HUES6 (cell line): ENCODE measurements around the gene MRPL55.
A peak's percentile ranks its signal among the peaks of the same experiment; 100 is the strongest.

ENCODE experiments used
- H3K27ac ChIP-seq: 2 replicates; pipeline ENCODE4 v1.7.0; 2013; ENCODE audit warnings: low read depth, mild to moderate bottlenecking, low read length, inconsistent platforms
- H3K27me3 ChIP-seq: 2 replicates; pipeline ENCODE4 v1.6.1; 2013; ENCODE audit warnings: low read length; ENCODE audit not compliant: control insufficient read depth, insufficient read depth
- H3K36me3 ChIP-seq: 2 replicates; pipeline ENCODE4 v1.6.1; 2013; ENCODE audit warnings: low read length; ENCODE audit not compliant: control insufficient read depth, insufficient read depth
- H3K4me1 ChIP-seq: 2 replicates; pipeline ENCODE4 v1.6.1; 2013; ENCODE audit warnings: low read length; ENCODE audit not compliant: control insufficient read depth, insufficient read depth
- H3K4me3 ChIP-seq: 2 replicates; pipeline ENCODE4 v1.5.1; 2013; ENCODE audit warnings: low read depth, low read length
- H3K9ac ChIP-seq: one replicate; pipeline ENCODE4 v1.6.1; 2013; ENCODE audit warnings: mild to moderate bottlenecking, low read length
- H3K9me3 ChIP-seq: 2 replicates; pipeline ENCODE4 v1.6.1; 2013; ENCODE audit warnings: low read depth, low read length; ENCODE audit not compliant: control insufficient read depth, insufficient read depth

Gene MRPL55

DNA sequence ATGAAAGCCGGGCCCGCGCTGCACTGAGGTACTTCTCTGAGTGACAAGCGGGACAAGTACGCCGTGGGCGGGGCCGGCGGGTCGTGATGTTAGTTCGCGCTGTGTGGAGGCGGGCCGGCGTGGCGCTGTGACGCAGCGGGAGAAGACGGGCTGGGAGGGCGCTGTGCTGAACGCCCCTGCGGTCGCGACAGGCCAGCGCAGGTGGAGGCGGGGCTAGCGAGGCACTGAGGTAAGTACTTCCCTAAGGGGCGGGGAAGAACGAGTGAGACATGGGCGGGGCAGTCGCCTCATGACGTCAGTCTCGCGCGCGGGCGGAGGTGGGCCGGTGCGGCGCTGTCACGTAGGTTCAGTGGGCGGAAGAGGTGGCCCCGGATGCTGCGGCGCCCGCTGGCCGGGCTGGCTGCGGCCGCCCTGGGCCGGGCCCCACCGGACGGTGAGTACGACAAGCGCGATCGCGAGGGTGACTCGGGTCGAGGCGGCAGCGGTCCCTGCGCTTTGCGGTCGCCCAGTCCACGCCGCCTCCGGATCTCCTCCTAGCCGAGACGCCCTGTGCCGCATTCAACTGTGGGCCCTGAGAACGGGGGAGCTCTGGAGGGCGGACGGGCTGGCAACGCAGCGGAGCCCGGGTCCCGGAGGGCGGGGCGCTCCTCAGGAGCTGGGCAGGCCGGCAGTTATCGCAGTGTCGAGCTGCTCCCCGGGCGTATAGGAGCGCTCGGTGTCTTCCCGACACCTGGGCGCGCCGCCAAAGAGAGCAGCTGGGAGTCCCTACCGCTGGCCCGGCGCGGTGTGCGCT, 31.0 kb upstream of the MRPL55 start, which contains the start of gene GUK1:
Gene GUK1 (plus strand): TSS at position 349 of the 793 bp plus-strand sequence. CDS start 24 bp downstream, at position 373.
- Histone ChIP-seq H3K27ac (peak within 1 kb of the TSS; percentile 54; the same call in 1 of the 2 replicates), H3K4me1 (peaks cover 6% of the 10 kb centered on the region; the same call in 1 of the 2 replicates), H3K9ac (peak within 1 kb of the TSS; percentile 81), H3K4me3 (peak within 1 kb of the TSS; percentile 90), H3K36me3 (no peaks in the 10 kb centered on the region; the same call in 1 of the 2 replicates), H3K9me3 (no peaks in the 10 kb centered on the region), H3K27me3 (peaks cover 26% of the 10 kb centered on the region)

- Histone ChIP-seq H3K4me1 (peaks cover 6% of the 10 kb centered on the region; the same call in 1 of the 2 replicates), H3K27ac (peak overlapping the region; percentile 54; the same call in 1 of the 2 replicates), H3K4me3 (peak overlapping the region; percentile 90), H3K9me3 (no peaks in the 10 kb centered on the region), H3K36me3 (no peaks in the 10 kb centered on the region; the same call in 1 of the 2 replicates), H3K27me3 (peaks cover 32% of the 10 kb centered on the region), H3K9ac (peak overlapping the region; percentile 58)
These were observed 30.4 kb upstream of the MRPL55 start for GRCh38 chr1:228139406-228139930.

GRCh38 chr1:228136901-228137300, 27.8 kb upstream of the MRPL55 start:
- Histone ChIP-seq H3K27ac (no peak overlapping the region), H3K9me3 (no peaks in the 10 kb centered on the region), H3K9ac (no peak overlapping the region), H3K4me1 (peaks cover 6% of the 10 kb centered on the region; the same call in 1 of the 2 replicates), H3K27me3 (peaks cover 43% of the 10 kb centered on the region), H3K4me3 (no peak overlapping the region), H3K36me3 (no peaks in the 10 kb centered on the region; the same call in 1 of the 2 replicates)

- peaks cover 51% of the 10 kb centered on the region for H3K27me3 ChIP-seq
- H3K36me3 ChIP-seq: no peaks in the 10 kb centered on the region
- H3K4me3 ChIP-seq: no peak overlapping the region
- H3K9ac ChIP-seq: no peak overlapping the region
- no peaks in the 10 kb centered on the region for H3K4me1 ChIP-seq
- no peak overlapping the region for H3K27ac ChIP-seq
- no peaks in the 10 kb centered on the region for H3K9me3 ChIP-seq
These were observed 25.5 kb upstream of the MRPL55 start for GRCh38 chr1:228134591-228134990.

DNA sequence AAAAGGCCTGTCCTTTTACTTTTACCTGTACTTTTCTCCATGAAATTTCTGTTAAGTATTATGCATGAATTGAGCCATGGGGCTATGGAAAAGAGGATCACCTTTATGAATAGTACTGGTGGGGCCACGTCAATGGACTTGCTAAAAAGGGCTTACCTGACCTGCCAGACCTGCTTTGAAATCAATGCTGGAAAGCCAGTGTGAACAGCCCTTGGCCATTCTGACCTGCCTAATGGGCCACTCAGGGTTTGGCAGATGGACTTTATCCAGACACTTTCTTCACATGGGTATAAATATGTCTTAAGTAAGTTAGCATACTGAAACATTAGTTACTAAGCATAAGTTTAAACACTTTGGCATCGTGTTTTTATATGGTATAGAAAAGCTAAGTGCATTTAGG, 22.7 kb upstream of the MRPL55 start:
- H3K4me1 ChIP-seq: no peaks in the 10 kb centered on the region
- H3K27ac ChIP-seq: no peak overlapping the region
- peaks cover 56% of the 10 kb centered on the region for H3K27me3 ChIP-seq
- H3K4me3 ChIP-seq: no peak overlapping the region
- no peak overlapping the region for H3K9ac ChIP-seq
- H3K36me3 ChIP-seq: no peaks in the 10 kb centered on the region
- H3K9me3 ChIP-seq: no peaks in the 10 kb centered on the region

DNA sequence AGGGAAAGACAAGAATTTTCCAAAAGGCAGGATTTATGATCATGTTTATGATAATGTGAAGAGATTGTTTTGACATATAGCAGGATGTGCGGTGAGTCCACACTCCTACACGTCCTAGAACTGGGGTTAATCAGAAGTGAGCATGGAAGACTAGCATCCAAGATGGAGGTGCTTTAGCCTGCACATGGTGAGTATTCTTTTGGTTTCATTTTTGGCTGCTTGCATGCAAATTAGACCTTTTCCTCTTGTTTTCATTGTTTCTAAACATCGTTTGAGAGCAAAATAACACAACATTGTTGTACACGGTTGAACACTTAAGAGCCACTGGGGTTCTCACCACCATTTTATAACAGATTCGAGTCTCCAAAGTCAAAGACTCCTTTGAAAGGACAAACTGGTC, 16.1 kb upstream of the MRPL55 start:
- H3K9ac ChIP-seq: no peak overlapping the region
- no peak overlapping the region for H3K27ac ChIP-seq
- no peaks in the 10 kb centered on the region for H3K4me1 ChIP-seq
- no peaks in the 10 kb centered on the region for H3K36me3 ChIP-seq
- peaks cover under 1% of the 10 kb centered on the region; the same call in 1 of the 2 replicates for H3K9me3 ChIP-seq
- peaks cover 44% of the 10 kb centered on the region for H3K27me3 ChIP-seq
- H3K4me3 ChIP-seq: no peak overlapping the region

GRCh38 chr1:228123505-228123904, 14.4 kb upstream of the MRPL55 start:
- no peak overlapping the region for H3K27ac ChIP-seq
- no peak overlapping the region for H3K4me3 ChIP-seq
- H3K9ac ChIP-seq: no peak overlapping the region
- H3K36me3 ChIP-seq: no peaks in the 10 kb centered on the region
- H3K9me3 ChIP-seq: peaks cover 10% of the 10 kb centered on the region
- H3K27me3 ChIP-seq: peaks cover 31% of the 10 kb centered on the region
- H3K4me1 ChIP-seq: no peaks in the 10 kb centered on the region

DNA sequence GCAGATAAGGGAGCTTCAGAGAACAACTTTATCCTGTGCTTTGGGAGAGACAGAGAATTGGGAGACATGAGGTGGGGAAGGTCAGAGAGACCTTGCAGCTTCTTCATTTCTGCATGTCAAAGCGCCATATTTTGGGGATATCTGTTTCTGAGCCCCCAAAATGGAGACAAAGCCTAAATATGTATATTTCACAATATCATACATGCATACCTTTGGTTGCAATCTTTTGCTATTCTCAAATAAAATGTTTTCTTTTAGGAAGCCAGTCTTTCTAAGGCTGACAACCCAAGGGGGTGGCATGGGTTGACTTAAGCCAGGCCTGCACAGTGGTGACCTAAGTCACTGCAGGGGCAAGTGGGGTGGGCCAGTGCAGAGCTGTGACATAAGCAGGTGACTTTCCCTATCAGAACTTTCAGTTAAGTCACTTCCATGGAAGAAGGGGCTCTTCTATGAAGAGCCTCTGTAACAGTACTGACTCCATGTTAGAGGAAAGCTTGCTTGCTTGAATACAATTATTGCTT, 13.9 kb upstream of the MRPL55 start:
- H3K9ac ChIP-seq: no peak overlapping the region
- H3K27me3 ChIP-seq: peaks cover 28% of the 10 kb centered on the region
- no peak overlapping the region for H3K4me3 ChIP-seq
- H3K9me3 ChIP-seq: peaks cover 13% of the 10 kb centered on the region
- no peaks in the 10 kb centered on the region for H3K4me1 ChIP-seq
- H3K27ac ChIP-seq: no peak overlapping the region
- H3K36me3 ChIP-seq: no peaks in the 10 kb centered on the region

DNA sequence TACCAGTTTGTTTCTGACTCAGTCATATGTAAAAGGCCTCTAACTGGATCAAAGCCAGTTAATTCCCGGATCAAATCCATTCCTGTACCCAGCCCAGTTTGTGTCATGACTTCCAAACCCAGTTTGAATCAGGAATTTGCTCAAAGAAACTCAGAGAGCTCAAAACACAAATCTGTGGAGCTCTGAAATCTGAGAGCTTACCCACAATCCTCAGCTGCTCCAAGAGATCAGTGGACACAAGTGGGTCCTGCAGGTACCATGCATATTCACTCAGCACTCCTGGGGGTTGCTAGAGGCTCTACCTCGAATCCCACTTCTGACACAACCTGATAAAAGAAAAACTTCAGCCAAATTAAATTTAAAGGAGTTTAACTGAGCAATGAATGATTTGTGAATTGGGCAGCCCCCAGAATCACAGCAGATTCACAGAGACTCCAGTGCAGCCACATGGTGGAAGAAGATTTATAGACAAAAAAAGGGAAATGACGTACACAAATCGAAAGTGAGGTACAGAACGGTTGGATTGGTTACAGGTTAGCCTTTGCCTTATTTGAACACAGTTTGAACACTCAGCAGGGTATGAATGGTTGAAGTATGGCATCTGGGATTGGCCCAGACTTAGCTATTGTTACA, 11.9 kb upstream of the MRPL55 start:
- Histone ChIP-seq H3K36me3 (no peaks in the 10 kb centered on the region), H3K27ac (no peak overlapping the region), H3K4me1 (no peaks in the 10 kb centered on the region), H3K9me3 (peaks cover 30% of the 10 kb centered on the region), H3K27me3 (peaks cover 25% of the 10 kb centered on the region), H3K4me3 (no peak overlapping the region), H3K9ac (no peak overlapping the region)

GRCh38 chr1:228120351-228120750, 11.3 kb upstream of the MRPL55 start:
- Histone ChIP-seq H3K9ac (no peak overlapping the region), H3K4me1 (no peaks in the 10 kb centered on the region), H3K27me3 (peaks cover 20% of the 10 kb centered on the region), H3K9me3 (peaks cover 30% of the 10 kb centered on the region), H3K27ac (no peak overlapping the region), H3K4me3 (no peak overlapping the region), H3K36me3 (no peaks in the 10 kb centered on the region)

DNA sequence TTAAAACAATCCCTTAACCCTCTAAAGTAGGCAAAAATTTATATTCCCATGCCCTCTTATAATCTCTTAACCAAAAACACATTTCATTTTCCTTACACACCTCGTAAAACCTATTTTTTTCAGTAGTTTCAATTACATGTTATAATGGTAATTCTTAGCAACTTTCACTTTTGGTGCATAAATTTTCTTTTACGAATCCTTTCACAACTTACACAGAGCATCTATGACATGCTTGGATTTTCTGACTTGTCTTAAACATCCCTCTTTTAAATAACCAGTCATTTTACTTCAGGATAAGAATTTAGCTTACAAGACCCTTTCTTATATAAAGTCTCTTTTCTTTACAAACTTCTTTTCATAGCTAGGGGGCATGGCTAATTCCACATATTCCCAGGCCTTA, 8.9 kb upstream of the MRPL55 start:
- no peaks in the 10 kb centered on the region for H3K36me3 ChIP-seq
- H3K27ac ChIP-seq: no peak overlapping the region
- H3K27me3 ChIP-seq: peaks cover 2% of the 10 kb centered on the region; the same call in 1 of the 2 replicates
- peaks cover 33% of the 10 kb centered on the region for H3K9me3 ChIP-seq
- no peaks in the 10 kb centered on the region for H3K4me1 ChIP-seq
- H3K9ac ChIP-seq: no peak overlapping the region
- H3K4me3 ChIP-seq: no peak overlapping the region
